Fibroblast of upper back skin (primary cell): ENCODE measurements around the gene CCDC107.
A peak's percentile ranks its signal among the peaks of the same experiment; 100 is the strongest.

Source experiments
- DNase-seq: peaks from one replicate; pipeline ENCODE4 v3.0.0-alpha.2; 2013

The CCDC107 gene

GRCh38 chr9:35664531-35665470 lies 6.7 kb downstream of the CCDC107 start, which contains the start of gene ARHGEF39:
Gene ARHGEF39 (minus strand): TSS chr9:35665195. CDS start chr9:35665169, 26 bp downstream.
- peak; percentile 75 for DNase-seq

GRCh38 chr9:35665471-35665818 lies 7.4 kb downstream of the CCDC107 start:
- DNase-seq, result no peak

GRCh38 chr9:35666045-35666444 lies 8.0 kb downstream of the CCDC107 start:
- DNase-seq, result peak; percentile 76

- DNase-seq, result no peak
Measured at GRCh38 chr9:35666549-35666948, 8.5 kb downstream of the CCDC107 start.

- no peak for DNase-seq
Measured at GRCh38 chr9:35667939-35668338, 9.8 kb downstream of the CCDC107 start.

GRCh38 chr9:35669331-35670145 lies 11.4 kb downstream of the CCDC107 start:
- DNase-seq, result peak; percentile 51

GRCh38 chr9:35673132-35674024 lies 15.3 kb downstream of the CCDC107 start, which contains the start of gene CA9:
Gene CA9 (plus strand): TSS chr9:35673928. CDS start chr9:35673960, 32 bp downstream.
- peak; percentile 62 for DNase-seq

- no peak for DNase-seq
Measured at GRCh38 chr9:35674025-35674361, 15.9 kb downstream of the CCDC107 start.

GRCh38 chr9:35675204-35675603 lies 17.1 kb downstream of the CCDC107 start:
- DNase-seq, result no peak

- peak; percentile 38 for DNase-seq
Measured at GRCh38 chr9:35675732-35676392, 17.8 kb downstream of the CCDC107 start.

- DNase-seq, result no peak
Measured at GRCh38 chr9:35679091-35679490, 21.0 kb downstream of the CCDC107 start.

- peak; percentile 26 for DNase-seq
Measured at GRCh38 chr9:35679766-35680330, 21.8 kb downstream of the CCDC107 start.

- DNase-seq, result peak; percentile 71
Measured at GRCh38 chr9:35680331-35681105, 22.4 kb downstream of the CCDC107 start.

- peak; percentile 42 for DNase-seq
Measured at GRCh38 chr9:35681341-35682002, 23.4 kb downstream of the CCDC107 start.

- peak; percentile 19 for DNase-seq
Measured at GRCh38 chr9:35682051-35682450, 24.0 kb downstream of the CCDC107 start.

- DNase-seq, result no peak
Measured at GRCh38 chr9:35682520-35683315, 24.6 kb downstream of the CCDC107 start.

- no peak for DNase-seq
Measured at GRCh38 chr9:35683323-35683722, 25.2 kb downstream of the CCDC107 start.

- no peak for DNase-seq
Measured at GRCh38 chr9:35684921-35685320, 26.8 kb downstream of the CCDC107 start.

- DNase-seq, result no peak
Measured at GRCh38 chr9:35685506-35685905, 27.4 kb downstream of the CCDC107 start.
